ENCODE data around the gene ABCC9. TPM values are rescaled to one million over a fixed set of nuclear protein-coding genes. Genes with fewer than 3 reads are reported as not detected.

The ABCC9 gene
- polyA plus RNA-seq, 1 of the 3 experiments (the other 2 are of a cell fraction) = 0.02 TPM

DNA sequence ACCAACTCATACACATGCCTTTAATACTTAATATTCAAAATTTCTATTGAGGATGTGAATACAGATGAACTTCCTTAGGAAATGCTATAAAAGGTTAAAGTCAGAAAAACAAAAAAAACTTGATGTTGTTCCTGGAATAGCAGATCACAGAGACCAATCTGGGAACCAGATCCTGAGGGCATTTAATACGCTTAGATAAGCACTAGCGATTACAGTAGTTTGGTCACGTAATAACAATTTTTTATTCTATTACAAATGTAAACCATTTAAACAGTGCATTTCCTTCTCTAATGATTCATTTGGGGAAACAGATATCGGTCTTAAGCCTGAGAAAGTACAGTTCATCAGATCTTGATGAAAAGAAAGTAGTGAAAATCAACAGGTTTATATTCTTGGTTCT lies 30.8 kb upstream of the ABCC9 start:
- Histone ChIP-seq H3K4me3 (ENCODE audit: low read depth in 2 of 2, low read length in 1 of 2) (no peak overlapping the region), H3K4me2 (no peak overlapping the region), H3K27ac (ENCODE audit: low read depth in 2 of 2, low read length in 1 of 2) (no peak overlapping the region; a peak in 1 of 4 replicates), H3K79me2 (ENCODE audit: insufficient read depth) (no peaks in the 10 kb centered on the region), H4K20me1 (ENCODE audit: insufficient read depth) (no peaks in the 10 kb centered on the region), H3K9ac (no peak overlapping the region), H3K9me3 (no peaks in the 10 kb centered on the region), H3K9me2 (no peaks in the 10 kb centered on the region), H2AFZ (ENCODE audit: low read depth) (no peak overlapping the region), H3F3A (replicated peaks; ENCODE audit: insufficient read depth) (no peaks in the 10 kb centered on the region), H3K4me1 (ENCODE audit: control insufficient read depth in 1 of 2, insufficient read depth in 2 of 2, low read depth in 1 of 2, low read length in 1 of 2) (peaks cover 0 to 2% of the 10 kb centered on the region in 2 experiments; a peak in 1 of 4 replicates), H3K27me3 (ENCODE audit: insufficient read depth) (no peaks in the 10 kb centered on the region), H3K36me3 (replicated peaks in 1 of 2; ENCODE audit: control insufficient read depth in 1 of 2, insufficient read depth in 2 of 2, low read length in 1 of 2) (no peaks in the 10 kb centered on the region)
- TF ChIP-seq TEAD4 (IDR thresholded peaks at IDR 0.05; ENCODE audit: borderline replicate concordance, insufficient read depth) (no peak), EP300 (IDR thresholded peaks at IDR 0.05; ENCODE audit: borderline replicate concordance in 1 of 2, low read depth in 1 of 2, low read length in 1 of 2) (0 out of 4 replicates have a peak, but pooled peaks of 1 of the 2 experiments have one; percentile 29), GATA2 (CRISPR knock-in tag; IDR thresholded peaks at IDR 0.05) (peak; percentile 52; the same call in 1 of the 2 replicates)
- ChIA-PET POLR2A (no interaction called here), CTCF (no interaction called here)
- WGBS (ENCODE audit: low lambda C conversion rate) = 19% methylated on average over 4 of the region's 4 CpGs
- DNase-seq = no peak

DNA sequence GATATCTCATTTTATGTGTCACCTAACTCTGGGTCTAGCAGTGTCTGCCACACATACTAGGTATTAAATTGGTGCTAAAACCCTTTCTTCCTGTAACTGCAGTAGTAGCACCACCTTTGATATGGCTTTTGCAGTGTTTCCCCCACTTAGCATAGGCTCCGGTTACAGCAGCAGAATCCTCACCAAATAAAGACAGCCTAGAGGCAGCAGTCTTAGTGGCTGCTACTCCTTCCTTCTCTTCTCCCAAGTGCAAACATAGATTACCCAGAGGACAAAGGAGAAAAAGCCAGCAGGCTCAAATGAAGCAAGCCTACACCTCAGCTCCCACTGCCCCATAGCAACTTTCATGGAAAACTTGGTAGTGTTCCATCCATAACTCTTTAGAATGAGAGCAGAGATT lies 30.1 kb upstream of the ABCC9 start:
- Histone ChIP-seq H3K27ac (ENCODE audit: low read depth in 2 of 2, low read length in 1 of 2) (peak overlapping the region in 1 of 2 experiments; percentile 22; a peak in 1 of 4 replicates), H3K4me3 (ENCODE audit: low read depth in 2 of 2, low read length in 1 of 2) (no peak overlapping the region), H3K79me2 (ENCODE audit: insufficient read depth) (no peaks in the 10 kb centered on the region), H3F3A (replicated peaks; ENCODE audit: insufficient read depth) (no peaks in the 10 kb centered on the region), H4K20me1 (ENCODE audit: insufficient read depth) (no peaks in the 10 kb centered on the region), H3K9ac (no peak overlapping the region), H2AFZ (ENCODE audit: low read depth) (no peak overlapping the region), H3K4me2 (no peak overlapping the region), H3K9me3 (no peaks in the 10 kb centered on the region), H3K27me3 (ENCODE audit: insufficient read depth) (no peaks in the 10 kb centered on the region), H3K4me1 (ENCODE audit: control insufficient read depth in 1 of 2, insufficient read depth in 2 of 2, low read depth in 1 of 2, low read length in 1 of 2) (peaks cover 0 to 2% of the 10 kb centered on the region in 2 experiments; a peak in 1 of 4 replicates), H3K9me2 (no peaks in the 10 kb centered on the region), H3K36me3 (replicated peaks in 1 of 2; ENCODE audit: control insufficient read depth in 1 of 2, insufficient read depth in 2 of 2, low read length in 1 of 2) (no peaks in the 10 kb centered on the region)
- TF ChIP-seq, protein P1, sequence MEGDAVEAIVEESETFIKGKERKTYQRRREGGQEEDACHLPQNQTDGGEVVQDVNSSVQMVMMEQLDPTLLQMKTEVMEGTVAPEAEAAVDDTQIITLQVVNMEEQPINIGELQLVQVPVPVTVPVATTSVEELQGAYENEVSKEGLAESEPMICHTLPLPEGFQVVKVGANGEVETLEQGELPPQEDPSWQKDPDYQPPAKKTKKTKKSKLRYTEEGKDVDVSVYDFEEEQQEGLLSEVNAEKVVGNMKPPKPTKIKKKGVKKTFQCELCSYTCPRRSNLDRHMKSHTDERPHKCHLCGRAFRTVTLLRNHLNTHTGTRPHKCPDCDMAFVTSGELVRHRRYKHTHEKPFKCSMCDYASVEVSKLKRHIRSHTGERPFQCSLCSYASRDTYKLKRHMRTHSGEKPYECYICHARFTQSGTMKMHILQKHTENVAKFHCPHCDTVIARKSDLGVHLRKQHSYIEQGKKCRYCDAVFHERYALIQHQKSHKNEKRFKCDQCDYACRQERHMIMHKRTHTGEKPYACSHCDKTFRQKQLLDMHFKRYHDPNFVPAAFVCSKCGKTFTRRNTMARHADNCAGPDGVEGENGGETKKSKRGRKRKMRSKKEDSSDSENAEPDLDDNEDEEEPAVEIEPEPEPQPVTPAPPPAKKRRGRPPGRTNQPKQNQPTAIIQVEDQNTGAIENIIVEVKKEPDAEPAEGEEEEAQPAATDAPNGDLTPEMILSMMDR (IDR thresholded peaks at IDR 0.05) = no peak
- TF ChIP-seq FOXJ3 (CRISPR knock-in tag; IDR thresholded peaks at IDR 0.05) (no peak), GATA2 (CRISPR knock-in tag; IDR thresholded peaks at IDR 0.05) (no peak), USF1 (IDR thresholded peaks at IDR 0.05; ENCODE audit: borderline replicate concordance, low read depth) (no peak), TCF12 (IDR thresholded peaks at IDR 0.05) (no peak), MEF2A (IDR thresholded peaks at IDR 0.05; ENCODE audit: borderline replicate concordance, low read depth) (no peak), RFX5 (IDR thresholded peaks at IDR 0.05; ENCODE audit: low read length) (no peak)
- no peak for DNase-seq
- CTCF ChIA-PET = no interaction called here
- 16% methylated on average over 1 of the region's 1 CpG for WGBS (ENCODE audit: low lambda C conversion rate)
- POLR2A ChIA-PET = no interaction called here

GRCh38 chr12:21962821-21963220 lies 21.6 kb upstream of the ABCC9 start:
- Histone ChIP-seq H2AFZ (ENCODE audit: low read depth) (no peak overlapping the region), H3K4me1 (ENCODE audit: control insufficient read depth in 1 of 2, insufficient read depth in 2 of 2, low read depth in 1 of 2, low read length in 1 of 2) (no peaks in the 10 kb centered on the region), H3K9ac (no peak overlapping the region), H3K27ac (ENCODE audit: low read depth in 2 of 2, low read length in 1 of 2) (no peak overlapping the region), H4K20me1 (ENCODE audit: insufficient read depth) (no peaks in the 10 kb centered on the region), H3K36me3 (replicated peaks in 1 of 2; ENCODE audit: control insufficient read depth in 1 of 2, insufficient read depth in 2 of 2, low read length in 1 of 2) (no peaks in the 10 kb centered on the region), H3F3A (replicated peaks; ENCODE audit: insufficient read depth) (no peaks in the 10 kb centered on the region), H3K4me2 (no peak overlapping the region), H3K79me2 (ENCODE audit: insufficient read depth) (no peaks in the 10 kb centered on the region), H3K4me3 (ENCODE audit: low read depth in 2 of 2, low read length in 1 of 2) (no peak overlapping the region), H3K9me3 (no peaks in the 10 kb centered on the region), H3K27me3 (ENCODE audit: insufficient read depth) (no peaks in the 10 kb centered on the region), H3K9me2 (no peaks in the 10 kb centered on the region)
- WGBS (ENCODE audit: low lambda C conversion rate) = 7% methylated on average over 4 of the region's 5 CpGs
- CTCF ChIA-PET = interaction anchor here (1.3 kb wide), 1 partner anchor 26 kb away, joined by 3 read pairs; no protein-coding TSS in a partner anchor
- DNase-seq = no peak
- POLR2A ChIA-PET = no interaction called here
- TF ChIP-seq YY1 (IDR thresholded peaks at IDR 0.05; ENCODE audit: low read depth) (no peak), PBX3 (IDR thresholded peaks at IDR 0.05) (no peak), ZBTB33 (IDR thresholded peaks at IDR 0.05; ENCODE audit: borderline replicate concordance, low read depth) (no peak), RCOR1 (IDR thresholded peaks at IDR 0.05; ENCODE audit: low read length) (no peak), JUND (IDR thresholded peaks at IDR 0.05) (no peak), FOSL2 (IDR thresholded peaks at IDR 0.05; ENCODE audit: borderline replicate concordance, low read depth) (no peak)
- TF ChIP-seq, protein P1 (IDR thresholded peaks at IDR 0.05) = no peak
